HG02973 (cell line): Measurements from ENCODE around the gene PTPRM.

Experiments used
- ATAC-seq: cut with Tn5 transposase; IDR thresholded peaks from one replicate; pipeline ENCODE4 v1.9.1; 2021; ENCODE audit warnings: moderate library complexity; ENCODE audit not compliant: unreplicated experiment

The PTPRM gene

DNA sequence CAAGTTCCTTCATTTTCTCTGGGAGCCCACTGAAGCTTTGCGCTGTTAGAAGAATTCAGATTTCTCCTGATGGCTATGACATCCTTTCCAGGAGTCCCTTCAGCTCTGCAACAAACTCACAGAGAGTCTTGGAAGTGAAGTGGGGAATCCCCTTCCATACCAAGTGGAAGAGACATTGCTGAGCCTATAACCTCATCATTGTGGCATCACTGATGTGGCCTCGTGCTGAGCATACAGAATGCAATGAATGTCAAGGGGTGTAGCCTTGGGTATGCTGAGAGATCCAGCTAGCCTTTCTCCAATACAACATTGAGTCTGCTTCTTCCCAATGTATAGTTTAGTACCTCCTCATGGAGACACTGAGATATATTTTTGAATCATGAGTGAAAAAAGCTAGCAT lies 731.1 kb downstream of the PTPRM start:
- ATAC-seq: no peak

GRCh38 chr18:8299054-8299980 lies 732.2 kb downstream of the PTPRM start:
- ATAC-seq: no peak

DNA sequence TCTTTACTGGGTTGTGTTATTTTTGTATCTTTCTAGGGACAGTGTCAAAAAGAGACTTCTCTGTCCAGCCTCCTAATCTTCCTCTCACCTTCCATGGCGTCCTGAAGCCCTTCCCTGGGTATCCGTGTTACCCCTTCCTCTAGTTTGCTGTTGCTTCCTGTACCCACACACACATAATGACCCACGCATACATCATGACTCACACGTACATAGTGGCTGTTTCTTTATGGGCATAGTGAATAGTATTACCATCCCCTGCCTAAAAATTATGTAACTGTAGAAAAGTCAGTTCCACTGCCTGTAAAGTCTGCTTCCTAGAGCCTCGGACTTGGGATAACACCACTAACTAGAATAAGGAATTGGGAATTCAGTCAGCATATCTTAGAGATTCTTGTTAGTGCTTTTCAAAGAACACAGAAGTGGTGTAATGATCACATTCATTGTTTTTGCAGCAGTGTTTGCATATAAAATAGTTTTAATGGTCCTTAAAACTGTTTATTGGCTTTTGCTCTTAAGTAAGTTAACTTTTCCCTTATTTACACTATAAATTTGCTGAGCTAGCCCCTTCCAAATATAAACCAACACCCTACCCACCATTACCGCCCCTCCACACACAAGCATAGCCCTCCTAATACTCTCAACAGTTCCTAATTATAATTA lies 733.8 kb downstream of the PTPRM start:
- no peak for ATAC-seq

- no peak for ATAC-seq
Measured at GRCh38 chr18:8301427-8302172, 734.5 kb downstream of the PTPRM start.

DNA sequence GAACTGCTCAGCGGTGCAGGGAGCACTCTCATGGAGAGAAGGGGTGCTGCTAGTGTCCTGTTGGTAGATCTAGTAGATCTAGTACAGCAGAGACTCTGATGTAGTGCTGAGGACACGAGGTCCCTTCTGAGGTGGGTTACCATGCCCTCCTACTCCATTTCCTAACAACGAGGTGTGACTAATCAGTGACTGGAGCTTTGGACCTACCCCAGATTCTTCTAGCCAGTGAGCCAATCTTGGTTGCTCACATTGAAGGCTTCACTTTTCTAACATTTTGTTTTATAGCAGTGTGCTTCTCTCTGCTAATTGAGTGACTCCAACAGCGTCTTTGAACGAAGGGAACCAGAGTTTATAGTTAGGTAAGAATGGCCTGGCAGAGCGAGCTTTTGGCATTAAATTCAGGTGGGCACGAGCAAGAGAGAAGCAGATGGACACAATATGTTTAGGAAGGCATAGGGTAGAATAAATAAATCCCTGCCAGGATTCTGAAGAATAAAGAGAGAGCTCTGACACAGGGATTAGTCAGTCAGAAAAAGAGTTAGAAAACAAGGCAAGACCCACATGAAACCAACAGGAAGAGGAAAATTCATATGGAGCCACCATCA lies 736.1 kb downstream of the PTPRM start:
- no peak for ATAC-seq

- no peak for ATAC-seq
Measured at GRCh38 chr18:8307960-8308359, 740.8 kb downstream of the PTPRM start.

- ATAC-seq: no peak
Measured at GRCh38 chr18:8313043-8313442, 745.9 kb downstream of the PTPRM start.

- ATAC-seq: no peak
Measured at GRCh38 chr18:8314124-8314523, 747.0 kb downstream of the PTPRM start.

- ATAC-seq: no peak
Measured at GRCh38 chr18:8319798-8320489, 752.8 kb downstream of the PTPRM start.

DNA sequence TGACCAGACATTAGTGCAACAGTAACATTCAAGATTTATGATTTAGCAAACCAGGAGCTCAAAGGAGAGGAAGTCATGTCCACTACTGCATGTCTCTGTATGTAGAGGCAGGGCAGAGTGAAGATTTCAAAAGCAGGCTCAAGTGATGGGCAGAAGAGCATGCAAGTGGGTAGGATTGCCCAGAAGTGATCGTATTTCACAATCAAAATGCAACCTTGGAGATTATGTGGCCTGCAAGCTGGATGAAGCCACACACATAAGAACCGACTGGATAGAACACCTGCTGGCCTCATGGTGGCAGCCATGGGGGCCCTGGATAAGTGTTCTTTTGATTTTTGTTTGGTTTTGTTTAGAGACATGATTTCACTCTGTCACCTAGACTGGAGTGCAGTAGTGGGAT lies 755.4 kb downstream of the PTPRM start:
- ATAC-seq: no peak

- no peak for ATAC-seq
Measured at GRCh38 chr18:8324343-8325065, 757.4 kb downstream of the PTPRM start.

GRCh38 chr18:8326763-8327394 lies 759.8 kb downstream of the PTPRM start:
- ATAC-seq: no peak

DNA sequence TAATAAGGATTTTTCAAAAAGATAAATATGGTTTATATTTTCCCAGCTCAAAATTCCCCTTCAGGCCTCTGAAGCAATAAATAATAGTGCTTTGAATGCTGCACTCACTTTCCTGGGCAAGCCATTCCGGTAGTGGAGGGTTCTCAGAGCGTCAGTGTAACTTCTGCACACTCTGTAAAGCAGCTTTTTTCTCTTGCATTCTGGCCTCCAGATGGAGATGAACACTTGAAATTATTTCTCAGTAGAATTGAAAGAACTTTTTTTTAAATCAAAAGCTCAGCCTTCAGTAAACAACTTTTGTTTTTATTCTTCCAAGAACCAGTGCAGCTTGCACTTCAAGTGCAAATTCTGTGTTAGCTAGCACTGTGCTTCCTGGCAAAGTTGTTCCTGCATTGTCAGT lies 761.0 kb downstream of the PTPRM start:
- ATAC-seq: no peak

GRCh38 chr18:8329186-8329771 lies 762.2 kb downstream of the PTPRM start:
- no peak for ATAC-seq

- ATAC-seq: no peak
Measured at GRCh38 chr18:8330575-8330974, 763.5 kb downstream of the PTPRM start.

DNA sequence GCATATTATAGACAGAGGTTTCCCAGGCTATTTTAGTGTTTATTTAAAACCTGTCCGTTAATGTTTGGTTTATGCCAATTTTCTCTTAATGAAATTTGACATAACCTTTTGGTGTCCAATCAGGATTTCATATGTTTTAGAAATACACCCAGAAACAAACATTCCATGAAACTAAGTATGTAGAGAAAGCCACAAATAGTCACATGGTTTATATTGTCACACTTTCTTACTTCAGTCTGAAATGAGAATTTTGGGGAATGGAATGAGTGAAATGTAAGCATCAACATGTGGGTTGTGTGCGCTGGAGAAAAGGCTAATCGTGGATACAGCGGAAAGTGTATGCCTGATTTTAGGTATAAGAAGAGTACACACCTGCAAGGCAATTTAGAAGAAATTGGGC lies 765.2 kb downstream of the PTPRM start:
- no peak for ATAC-seq

- ATAC-seq: no peak
Measured at GRCh38 chr18:8333961-8334360, 766.8 kb downstream of the PTPRM start.

DNA sequence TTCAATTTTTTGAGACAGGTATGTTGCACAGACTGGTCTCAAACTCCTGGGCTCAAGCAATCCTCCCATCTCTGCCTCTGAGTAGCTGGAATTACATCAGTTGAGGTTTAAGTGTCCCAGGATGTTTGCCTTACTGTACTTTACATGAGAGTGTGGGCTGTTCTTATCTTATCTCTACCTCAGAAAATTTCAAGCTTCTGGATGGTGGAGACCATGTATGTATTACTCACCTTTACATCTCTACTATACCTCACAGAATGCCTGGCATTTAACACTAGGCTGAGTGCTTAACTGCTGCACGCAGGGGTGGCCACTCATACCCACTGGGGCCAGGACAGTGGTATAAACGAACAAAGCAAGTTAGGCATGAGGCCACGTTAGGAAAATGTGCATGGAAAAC lies 770.1 kb downstream of the PTPRM start:
- ATAC-seq: no peak

DNA sequence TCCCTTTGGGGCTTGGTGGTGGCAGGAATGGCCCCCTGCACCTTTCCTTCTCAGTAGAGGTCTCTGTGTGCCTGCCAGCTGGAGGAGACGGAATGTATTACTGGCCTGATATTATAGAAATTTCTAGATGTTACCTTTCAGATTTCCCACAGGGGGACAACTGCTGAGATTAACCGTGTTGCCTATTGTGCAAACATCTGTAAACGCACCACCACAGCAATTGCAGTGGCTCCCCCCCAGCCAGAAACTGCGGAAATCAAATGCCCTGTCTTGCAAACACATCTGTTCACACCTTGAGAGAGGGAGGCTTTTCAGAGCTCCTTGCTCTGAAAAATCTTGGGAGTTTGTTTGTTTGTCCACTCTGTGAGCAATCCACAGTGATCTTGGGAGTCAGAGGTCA lies 772.1 kb downstream of the PTPRM start:
- no peak for ATAC-seq
